Stomach (tissue), 4 donors: Measurements from ENCODE around the gene IFI27L1.

Source experiments
- CTCF ChIP-seq, 7 experiments: fragments of 450-650 bp in 4 of 7; fragments of 200-600 bp in 3 of 7; sonication (generic) in 3 of 7; IDR thresholded peaks; one replicate each; pipeline ENCODE4 v1.5.1; 2016 to 2019; ENCODE audit warnings: antibody characterized with exemption in 7 of 7, control low read depth in 2 of 7, mild to moderate bottlenecking in 1 of 7
- POLR2A ChIP-seq, 4 donors: fragments of 450-650 bp; IDR thresholded peaks; one replicate each; pipeline ENCODE4 v1.6.1; 2016; ENCODE audit warnings: antibody characterized with exemption in 4 of 4, control low read depth in 2 of 4, mild to moderate bottlenecking in 1 of 4, moderate library complexity in 1 of 4
- POLR2AphosphoS5 ChIP-seq, 3 donors: sonication (generic); formaldehyde crosslinking; IDR thresholded peaks; one replicate each; pipeline ENCODE4 v1.6.1; 2016; ENCODE audit warnings: antibody characterized with exemption in 3 of 3

- no peak for TF ChIP-seq CTCF (IDR thresholded peaks at IDR 0.05)
- no peak for TF ChIP-seq POLR2AphosphoS5 (IDR thresholded peaks at IDR 0.05)
- no peak for TF ChIP-seq POLR2A (IDR thresholded peaks at IDR 0.05)
Measured at GRCh38 chr14:94145902-94146527, 64.9 kb downstream of the IFI27L1 start.
